Measurements from ENCODE around the gene SUGT1. TPM values are rescaled to one million over a fixed set of nuclear protein-coding genes. Genes with fewer than 3 reads are reported as not detected.
"Not testable (repeated sequence)": the region's sequence is repeated elsewhere in the genome, so short reads cannot be mapped to it uniquely, and the experiment has no call there.

SUGT1 gene
- polyA plus RNA-seq, 3 donors from 2014 or later = 45.0 to 50.7 (median 49.5) TPM

GRCh38 chr13:52642131-52642530 is 10.5 kb upstream of the SUGT1 start, which contains the start of gene HNRNPA1L2:
HNRNPA1L2 (plus strand) TSS chr13:52642431; CDS start chr13:52642493, 62 bp downstream.
- H3K9me3 Mint-ChIP-seq = no peaks in the 10 kb centered on the region
- H3K36me3 Mint-ChIP-seq = peaks cover 18 to 47% (median 35%) of the 10 kb centered on the region in 3 donors
- H3K27me3 Mint-ChIP-seq (ENCODE audit: low read depth in 3 of 3) = peaks cover 0 to 6% (median 0%) of the 10 kb centered on the region in 3 donors
- no peak for DNase-seq
- H3K4me1 Mint-ChIP-seq = peaks cover 3 to 10% of the 10 kb centered on the region in 2 donors
- peak within 1 kb of the TSS in 1 of 6 donors; percentile 67 for H3K27ac Mint-ChIP-seq
- no peak within 1 kb of the TSS for H3K4me3 Mint-ChIP-seq

- Mint-ChIP-seq H3K27me3 (ENCODE audit: low read depth in 3 of 3) (peaks cover 0 to 6% (median 0%) of the 10 kb centered on the region in 3 donors), H3K36me3 (peaks cover 13 to 36% (median 30%) of the 10 kb centered on the region in 3 donors), H3K4me3 (no peak overlapping the region), H3K27ac (no peak overlapping the region), H3K4me1 (peaks cover 3 to 10% of the 10 kb centered on the region in 2 donors), H3K9me3 (no peaks in the 10 kb centered on the region)
- no peak for DNase-seq
Measured at GRCh38 chr13:52644108-52644507, 8.5 kb upstream of the SUGT1 start.

- DNase-seq = no peak
- H3K4me1 Mint-ChIP-seq = peaks cover 10 to 14% of the 10 kb centered on the region in 2 donors
- H3K9me3 Mint-ChIP-seq = no peaks in the 10 kb centered on the region
- H3K27ac Mint-ChIP-seq = no peak overlapping the region
- H3K36me3 Mint-ChIP-seq = peaks cover 7 to 21% (median 11%) of the 10 kb centered on the region in 3 donors
- no peak overlapping the region for H3K4me3 Mint-ChIP-seq
- H3K27me3 Mint-ChIP-seq (ENCODE audit: low read depth in 3 of 3) = peaks cover 0 to 6% (median 0%) of the 10 kb centered on the region in 3 donors
Measured at GRCh38 chr13:52646967-52647366, 5.7 kb upstream of the SUGT1 start.

- DNase-seq = no peak
- H3K9me3 Mint-ChIP-seq = no peaks in the 10 kb centered on the region
- H3K27ac Mint-ChIP-seq = peak overlapping the region in 1 of 6 donors; percentile 78
- H3K27me3 Mint-ChIP-seq (ENCODE audit: low read depth in 3 of 3) = no peaks in the 10 kb centered on the region
- H3K36me3 Mint-ChIP-seq = peaks cover 0 to 7% (median 5%) of the 10 kb centered on the region in 3 donors
- peak overlapping the region in 1 of 5 donors; percentile 55 for H3K4me3 Mint-ChIP-seq
- H3K4me1 Mint-ChIP-seq = peaks cover 0 to 11% of the 10 kb centered on the region in 2 donors
Measured at GRCh38 chr13:52650731-52651130, 1.9 kb upstream of the SUGT1 start.

GRCh38 chr13:52651897-52652195 is 790 bp upstream of the SUGT1 start:
- DNase-seq = no peak
- no peak overlapping the region for H3K4me3 Mint-ChIP-seq
- H3K36me3 Mint-ChIP-seq = peaks cover 0 to 7% (median 5%) of the 10 kb centered on the region in 3 donors
- no peak overlapping the region for H3K27ac Mint-ChIP-seq
- no peaks in the 10 kb centered on the region for H3K9me3 Mint-ChIP-seq
- peaks cover 0 to 11% of the 10 kb centered on the region in 2 donors for H3K4me1 Mint-ChIP-seq
- no peaks in the 10 kb centered on the region for H3K27me3 Mint-ChIP-seq (ENCODE audit: low read depth in 3 of 3)

- H3K9me3 Mint-ChIP-seq = no peaks in the 10 kb centered on the region
- peaks cover 0 to 7% (median 5%) of the 10 kb centered on the region in 3 donors for H3K36me3 Mint-ChIP-seq
- peaks cover 0 to 11% of the 10 kb centered on the region in 2 donors for H3K4me1 Mint-ChIP-seq
- no peak for DNase-seq
- H3K27ac Mint-ChIP-seq = no peak overlapping the region
- H3K4me3 Mint-ChIP-seq = no peak overlapping the region
- H3K27me3 Mint-ChIP-seq (ENCODE audit: low read depth in 3 of 3) = no peaks in the 10 kb centered on the region
Measured at GRCh38 chr13:52652980-52653303, 306 bp downstream of the SUGT1 start.

GRCh38 chr13:52659340-52659739 is 6.7 kb downstream of the SUGT1 start:
- Mint-ChIP-seq H3K27ac (peak overlapping the region in 2 of 6 donors; percentile 37 to 68), H3K4me1 (no peaks in the 10 kb centered on the region), H3K4me3 (no peak overlapping the region), H3K27me3 (ENCODE audit: low read depth in 3 of 3) (peaks cover 0 to 2% (median 0%) of the 10 kb centered on the region in 3 donors), H3K36me3 (peaks cover 5 to 18% (median 10%) of the 10 kb centered on the region in 3 donors), H3K9me3 (no peaks in the 10 kb centered on the region)
- no peak for DNase-seq

- peaks cover 2 to 4% of the 10 kb centered on the region in 2 donors for H3K4me1 Mint-ChIP-seq
- H3K27me3 Mint-ChIP-seq (ENCODE audit: low read depth in 3 of 3) = peaks cover 0 to 3% (median 0%) of the 10 kb centered on the region in 3 donors
- H3K4me3 Mint-ChIP-seq = no peak overlapping the region
Measured at GRCh38 chr13:52664272-52664671, 11.6 kb downstream of the SUGT1 start.

GRCh38 chr13:52665325-52665724 is 12.7 kb downstream of the SUGT1 start:
- Mint-ChIP-seq H3K4me3 (no peak overlapping the region), H3K36me3 (peaks cover 7 to 27% (median 18%) of the 10 kb centered on the region in 3 donors), H3K27ac (peak overlapping the region in 1 of 6 donors; percentile 17), H3K9me3 (no peaks in the 10 kb centered on the region), H3K4me1 (peaks cover 2 to 10% of the 10 kb centered on the region in 2 donors), H3K27me3 (ENCODE audit: low read depth in 3 of 3) (peaks cover 0 to 3% (median 0%) of the 10 kb centered on the region in 3 donors)
- peak in 1 of 3 donors; percentile 15 for DNase-seq

More at GRCh38 chr13:52664272-52664671, 11.6 kb downstream of the SUGT1 start:
- H3K36me3 Mint-ChIP-seq = peaks cover 10 to 33% (median 21%) of the 10 kb centered on the region in 3 donors
- no peaks in the 10 kb centered on the region for H3K9me3 Mint-ChIP-seq
- DNase-seq = no peak
- H3K27ac Mint-ChIP-seq = no peak overlapping the region

GRCh38 chr13:52669677-52670076 is 17.0 kb downstream of the SUGT1 start:
- H3K4me3 Mint-ChIP-seq = no peak overlapping the region
- H3K36me3 Mint-ChIP-seq = peaks cover 3 to 13% (median 12%) of the 10 kb centered on the region in 3 donors
- DNase-seq = no peak
- H3K9me3 Mint-ChIP-seq = no peaks in the 10 kb centered on the region
- peaks cover 0 to 1% (median 0%) of the 10 kb centered on the region in 3 donors for H3K27me3 Mint-ChIP-seq (ENCODE audit: low read depth in 3 of 3)
- peaks cover 3 to 18% of the 10 kb centered on the region in 2 donors for H3K4me1 Mint-ChIP-seq
- no peak overlapping the region for H3K27ac Mint-ChIP-seq

GRCh38 chr13:52670726-52671125 is 18.1 kb downstream of the SUGT1 start:
- H3K9me3 Mint-ChIP-seq = no peaks in the 10 kb centered on the region
- peaks cover 9 to 28% of the 10 kb centered on the region in 2 donors for H3K4me1 Mint-ChIP-seq
- H3K4me3 Mint-ChIP-seq = no peak overlapping the region
- no peak for DNase-seq
- H3K27ac Mint-ChIP-seq = no peak overlapping the region
- peaks cover 3 to 13% (median 12%) of the 10 kb centered on the region in 3 donors for H3K36me3 Mint-ChIP-seq
- H3K27me3 Mint-ChIP-seq (ENCODE audit: low read depth in 3 of 3) = peaks cover 0 to 1% (median 0%) of the 10 kb centered on the region in 3 donors

- no peak overlapping the region for H3K4me3 Mint-ChIP-seq
- H3K27ac Mint-ChIP-seq = no peak overlapping the region
- H3K36me3 Mint-ChIP-seq = peaks cover 6 to 10% (median 9%) of the 10 kb centered on the region in 3 donors
- peaks cover 0 to 1% (median 0%) of the 10 kb centered on the region in 3 donors for H3K27me3 Mint-ChIP-seq (ENCODE audit: low read depth in 3 of 3)
- no peak for DNase-seq
- no peaks in the 10 kb centered on the region for H3K9me3 Mint-ChIP-seq
- H3K4me1 Mint-ChIP-seq = peaks cover 12 to 55% of the 10 kb centered on the region in 2 donors
Measured at GRCh38 chr13:52673465-52673864, 20.8 kb downstream of the SUGT1 start.

- Mint-ChIP-seq H3K9me3 (no peaks in the 10 kb centered on the region), H3K4me3 (no peak overlapping the region), H3K27ac (peak overlapping the region in 2 of 6 donors; percentile 37 to 47)
Measured at GRCh38 chr13:52677823-52678222, 25.2 kb downstream of the SUGT1 start.

GRCh38 chr13:52685806-52686205 is 33.2 kb downstream of the SUGT1 start:
- H3K4me3 Mint-ChIP-seq; H3K27me3 Mint-ChIP-seq (ENCODE audit: low read depth in 3 of 3); H3K9me3 Mint-ChIP-seq; H3K4me1 Mint-ChIP-seq; DNase-seq; H3K27ac Mint-ChIP-seq: not testable (repeated sequence)
- H3K36me3 Mint-ChIP-seq = peaks cover 27 to 47% (median 28%) of the 10 kb centered on the region in 3 donors

More at GRCh38 chr13:52677823-52678222, 25.2 kb downstream of the SUGT1 start:
- no peaks in the 10 kb centered on the region for H3K27me3 Mint-ChIP-seq (ENCODE audit: low read depth in 3 of 3)
- H3K36me3 Mint-ChIP-seq = peaks cover 14 to 32% (median 18%) of the 10 kb centered on the region in 3 donors
- H3K4me1 Mint-ChIP-seq = peaks cover 11 to 38% of the 10 kb centered on the region in 2 donors
- DNase-seq = no peak

GRCh38 chr13:52686376-52686775 is 33.7 kb downstream of the SUGT1 start:
- H3K27me3 Mint-ChIP-seq (ENCODE audit: low read depth in 3 of 3) = peaks cover 0 to 2% (median 0%) of the 10 kb centered on the region in 3 donors
- peaks cover 27 to 47% (median 28%) of the 10 kb centered on the region in 3 donors for H3K36me3 Mint-ChIP-seq
- DNase-seq = no peak
- H3K4me3 Mint-ChIP-seq = no peak overlapping the region
- no peak overlapping the region for H3K27ac Mint-ChIP-seq
- H3K9me3 Mint-ChIP-seq = no peaks in the 10 kb centered on the region
- H3K4me1 Mint-ChIP-seq = peaks cover 0 to 7% of the 10 kb centered on the region in 2 donors

All from immature natural killer cell (primary cell).